ENCODE measurements around the gene APOA5. TPM values are rescaled to one million over a fixed set of nuclear protein-coding genes. Genes with fewer than 3 reads are reported as not detected.

APOA5 gene, protein sequence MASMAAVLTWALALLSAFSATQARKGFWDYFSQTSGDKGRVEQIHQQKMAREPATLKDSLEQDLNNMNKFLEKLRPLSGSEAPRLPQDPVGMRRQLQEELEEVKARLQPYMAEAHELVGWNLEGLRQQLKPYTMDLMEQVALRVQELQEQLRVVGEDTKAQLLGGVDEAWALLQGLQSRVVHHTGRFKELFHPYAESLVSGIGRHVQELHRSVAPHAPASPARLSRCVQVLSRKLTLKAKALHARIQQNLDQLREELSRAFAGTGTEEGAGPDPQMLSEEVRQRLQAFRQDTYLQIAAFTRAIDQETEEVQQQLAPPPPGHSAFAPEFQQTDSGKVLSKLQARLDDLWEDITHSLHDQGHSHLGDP
- polyA plus RNA-seq (not detected in 2 replicates), polyA minus RNA-seq (not detected in 2 replicates)

DNA sequence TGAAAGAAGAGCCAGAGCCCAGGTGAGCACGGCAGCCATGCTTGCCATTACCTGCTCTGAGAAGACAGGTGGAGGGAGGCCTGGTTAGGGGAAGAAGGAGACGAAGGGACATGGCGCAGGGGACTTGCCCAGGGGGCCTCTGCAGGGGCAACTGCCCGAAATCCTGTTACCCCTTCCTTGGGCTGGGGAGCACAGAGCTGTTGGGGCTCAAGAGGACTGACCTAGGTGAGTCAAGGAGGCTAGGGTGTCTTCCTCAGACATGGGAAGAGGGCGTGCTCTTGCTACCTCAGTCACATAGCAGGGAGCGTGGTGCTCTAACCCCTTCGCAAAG, at the start of gene APOA5:
Gene APOA5, minus strand, starts transcription at position 67 of the 331 bp plus-strand sequence. Its CDS starts 19 bp downstream, at position 48.
- no peak within 1 kb of the TSS for H2AFZ ChIP-seq (ENCODE audit: low read depth, low read length)
- H3K9ac ChIP-seq (ENCODE audit: low read length) = no peak within 1 kb of the TSS
- no peak within 1 kb of the TSS for H3K4me3 ChIP-seq (ENCODE audit: low read length)
- H3K9me3 ChIP-seq (ENCODE audit: low read length) = no peaks in the 10 kb centered on the region
- no peaks in the 10 kb centered on the region for H3F3A ChIP-seq (ENCODE audit: insufficient read depth, low read length, poor library complexity, severe bottlenecking)
- no peaks in the 10 kb centered on the region for H3K36me3 ChIP-seq (ENCODE audit: insufficient read depth, low read length)
- no peaks in the 10 kb centered on the region for H3K9me2 ChIP-seq (ENCODE audit: insufficient read depth, low read length)
- no peak within 1 kb of the TSS for H3K4me2 ChIP-seq (ENCODE audit: low read length)
- TF ChIP-seq EZH2 (IDR thresholded peaks at IDR 0.05; ENCODE audit: borderline replicate concordance, insufficient read depth, low read length, poor library complexity, severe bottlenecking) (no peak), EP300 (conservative IDR thresholded peaks at IDR 0.05; ENCODE audit: poor library complexity, severe bottlenecking) (no peak), POLR2AphosphoS5 (IDR thresholded peaks at IDR 0.05) (no peak), SMC3 (conservative IDR thresholded peaks at IDR 0.05; ENCODE audit: poor library complexity) (no peak), RAD21 (conservative IDR thresholded peaks at IDR 0.05) (no peak), TAF1 (IDR thresholded peaks at IDR 0.05; ENCODE audit: low read depth) (no peak), MXI1 (conservative IDR thresholded peaks at IDR 0.05; ENCODE audit: poor library complexity, severe bottlenecking) (no peak), CTCF (IDR thresholded peaks at IDR 0.05; ENCODE audit: poor library complexity, severe bottlenecking) (no peak)
- TF ChIP-seq, protein P1, sequence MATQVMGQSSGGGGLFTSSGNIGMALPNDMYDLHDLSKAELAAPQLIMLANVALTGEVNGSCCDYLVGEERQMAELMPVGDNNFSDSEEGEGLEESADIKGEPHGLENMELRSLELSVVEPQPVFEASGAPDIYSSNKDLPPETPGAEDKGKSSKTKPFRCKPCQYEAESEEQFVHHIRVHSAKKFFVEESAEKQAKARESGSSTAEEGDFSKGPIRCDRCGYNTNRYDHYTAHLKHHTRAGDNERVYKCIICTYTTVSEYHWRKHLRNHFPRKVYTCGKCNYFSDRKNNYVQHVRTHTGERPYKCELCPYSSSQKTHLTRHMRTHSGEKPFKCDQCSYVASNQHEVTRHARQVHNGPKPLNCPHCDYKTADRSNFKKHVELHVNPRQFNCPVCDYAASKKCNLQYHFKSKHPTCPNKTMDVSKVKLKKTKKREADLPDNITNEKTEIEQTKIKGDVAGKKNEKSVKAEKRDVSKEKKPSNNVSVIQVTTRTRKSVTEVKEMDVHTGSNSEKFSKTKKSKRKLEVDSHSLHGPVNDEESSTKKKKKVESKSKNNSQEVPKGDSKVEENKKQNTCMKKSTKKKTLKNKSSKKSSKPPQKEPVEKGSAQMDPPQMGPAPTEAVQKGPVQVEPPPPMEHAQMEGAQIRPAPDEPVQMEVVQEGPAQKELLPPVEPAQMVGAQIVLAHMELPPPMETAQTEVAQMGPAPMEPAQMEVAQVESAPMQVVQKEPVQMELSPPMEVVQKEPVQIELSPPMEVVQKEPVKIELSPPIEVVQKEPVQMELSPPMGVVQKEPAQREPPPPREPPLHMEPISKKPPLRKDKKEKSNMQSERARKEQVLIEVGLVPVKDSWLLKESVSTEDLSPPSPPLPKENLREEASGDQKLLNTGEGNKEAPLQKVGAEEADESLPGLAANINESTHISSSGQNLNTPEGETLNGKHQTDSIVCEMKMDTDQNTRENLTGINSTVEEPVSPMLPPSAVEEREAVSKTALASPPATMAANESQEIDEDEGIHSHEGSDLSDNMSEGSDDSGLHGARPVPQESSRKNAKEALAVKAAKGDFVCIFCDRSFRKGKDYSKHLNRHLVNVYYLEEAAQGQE (IDR thresholded peaks at IDR 0.05; ENCODE audit: borderline replicate concordance) = no peak
- no peak within 1 kb of the TSS for H3K27ac ChIP-seq (ENCODE audit: low read length)
- H3K79me2 ChIP-seq (replicated peaks; ENCODE audit: insufficient read depth, low read length) = peaks cover 6% of the 10 kb centered on the region
- H3K27me3 ChIP-seq (ENCODE audit: insufficient read depth, low read depth, low read length) = no peaks in the 10 kb centered on the region
- no peaks in the 10 kb centered on the region for H4K20me1 ChIP-seq (ENCODE audit: insufficient read depth)

DNA sequence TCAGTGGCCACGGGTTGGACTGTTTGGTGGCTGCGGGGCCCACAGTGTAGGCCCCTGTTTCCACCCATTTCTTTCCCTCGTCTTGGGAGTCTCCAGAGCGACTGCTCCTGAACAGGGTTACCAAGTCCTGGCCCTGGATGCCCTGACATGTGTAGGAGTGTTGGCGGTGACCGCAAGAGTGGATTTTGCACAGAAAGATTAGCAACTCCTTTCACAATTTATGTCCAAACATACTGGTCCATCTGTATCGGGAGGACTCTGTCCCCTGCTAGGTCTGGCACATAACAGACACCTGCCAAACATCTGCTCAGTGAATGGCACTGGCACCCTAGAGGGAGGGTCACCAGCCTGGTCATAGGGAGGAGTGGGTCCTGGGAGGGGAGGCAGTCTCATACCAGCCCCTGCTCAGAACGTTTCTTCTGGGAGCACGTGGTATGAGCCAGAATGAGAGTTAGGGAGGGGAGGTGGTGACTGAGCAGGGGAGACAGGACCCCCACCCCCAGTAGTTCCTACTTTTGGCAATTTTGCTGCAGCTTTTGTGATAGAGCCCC, 49.1 kb upstream of the APOA5 start:
- no peak overlapping the region for H3K4me3 ChIP-seq (ENCODE audit: low read length)
- H3K27me3 ChIP-seq (ENCODE audit: insufficient read depth, low read depth, low read length) = no peaks in the 10 kb centered on the region

More for the DNA sequence above, 49.1 kb upstream of the APOA5 start:
- Histone ChIP-seq H3K79me2 (replicated peaks; ENCODE audit: insufficient read depth, low read length) (no peaks in the 10 kb centered on the region), H4K20me1 (ENCODE audit: insufficient read depth) (no peaks in the 10 kb centered on the region), H3K27ac (ENCODE audit: low read length) (no peak overlapping the region), H2AFZ (ENCODE audit: low read depth, low read length) (no peak overlapping the region), H3F3A (ENCODE audit: insufficient read depth, low read length, poor library complexity, severe bottlenecking) (no peaks in the 10 kb centered on the region), H3K9me3 (ENCODE audit: low read length) (no peaks in the 10 kb centered on the region), H3K4me2 (ENCODE audit: low read length) (no peak overlapping the region), H3K9ac (ENCODE audit: low read length) (no peak overlapping the region), H3K9me2 (ENCODE audit: insufficient read depth, low read length) (no peaks in the 10 kb centered on the region), H3K36me3 (ENCODE audit: insufficient read depth, low read length) (no peaks in the 10 kb centered on the region)
- TF ChIP-seq CTCF (IDR thresholded peaks at IDR 0.05; ENCODE audit: poor library complexity, severe bottlenecking) (no peak), RAD21 (conservative IDR thresholded peaks at IDR 0.05) (no peak), MXI1 (conservative IDR thresholded peaks at IDR 0.05; ENCODE audit: poor library complexity, severe bottlenecking) (no peak), TAF1 (IDR thresholded peaks at IDR 0.05; ENCODE audit: low read depth) (no peak), SMC3 (conservative IDR thresholded peaks at IDR 0.05; ENCODE audit: poor library complexity) (no peak), EZH2 (IDR thresholded peaks at IDR 0.05; ENCODE audit: borderline replicate concordance, insufficient read depth, low read length, poor library complexity, severe bottlenecking) (no peak), POLR2AphosphoS5 (IDR thresholded peaks at IDR 0.05) (no peak), EP300 (conservative IDR thresholded peaks at IDR 0.05; ENCODE audit: poor library complexity, severe bottlenecking) (no peak)
- TF ChIP-seq, protein P1 (IDR thresholded peaks at IDR 0.05; ENCODE audit: borderline replicate concordance) = no peak
